Astrocyte of the spinal cord (primary cell): ENCODE measurements around the gene UGT2A3.
"Not testable (repeated sequence)": the region's sequence is repeated elsewhere in the genome, so short reads cannot be mapped to it uniquely, and the experiment has no call there.

Experiments used
- DNase-seq: peaks from one replicate; pipeline ENCODE4 v3.0.0; 2011; ENCODE audit warnings: low read depth, low spot score
- H3K4me3 ChIP-seq: 2 replicates; pipeline ENCODE4 v1.5.1; 2011; ENCODE audit warnings: low read depth, mild to moderate bottlenecking, low read length, moderate library complexity
- in situ Hi-C: cut with HindIII; loops from 2 replicates; pipeline ENCODE4 v1.10.0; 2017; ENCODE audit warnings: low sequenced_read_pairs
- TF ChIP-seq, protein P1 (sequence below): IDR thresholded peaks from 2 replicates; pipeline ENCODE4 v1.5.1; 2012; ENCODE audit warnings: low read depth, mild to moderate bottlenecking, low read length, inconsistent platforms

Gene UGT2A3

GRCh38 chr4:68962868-68963267, 11.3 kb upstream of the UGT2A3 start:
- no peak for DNase-seq
- in situ Hi-C loops, result no loop called here
- TF ChIP-seq, protein P1, sequence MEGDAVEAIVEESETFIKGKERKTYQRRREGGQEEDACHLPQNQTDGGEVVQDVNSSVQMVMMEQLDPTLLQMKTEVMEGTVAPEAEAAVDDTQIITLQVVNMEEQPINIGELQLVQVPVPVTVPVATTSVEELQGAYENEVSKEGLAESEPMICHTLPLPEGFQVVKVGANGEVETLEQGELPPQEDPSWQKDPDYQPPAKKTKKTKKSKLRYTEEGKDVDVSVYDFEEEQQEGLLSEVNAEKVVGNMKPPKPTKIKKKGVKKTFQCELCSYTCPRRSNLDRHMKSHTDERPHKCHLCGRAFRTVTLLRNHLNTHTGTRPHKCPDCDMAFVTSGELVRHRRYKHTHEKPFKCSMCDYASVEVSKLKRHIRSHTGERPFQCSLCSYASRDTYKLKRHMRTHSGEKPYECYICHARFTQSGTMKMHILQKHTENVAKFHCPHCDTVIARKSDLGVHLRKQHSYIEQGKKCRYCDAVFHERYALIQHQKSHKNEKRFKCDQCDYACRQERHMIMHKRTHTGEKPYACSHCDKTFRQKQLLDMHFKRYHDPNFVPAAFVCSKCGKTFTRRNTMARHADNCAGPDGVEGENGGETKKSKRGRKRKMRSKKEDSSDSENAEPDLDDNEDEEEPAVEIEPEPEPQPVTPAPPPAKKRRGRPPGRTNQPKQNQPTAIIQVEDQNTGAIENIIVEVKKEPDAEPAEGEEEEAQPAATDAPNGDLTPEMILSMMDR, result no peak
- H3K4me3 ChIP-seq, result no peak overlapping the region

DNA sequence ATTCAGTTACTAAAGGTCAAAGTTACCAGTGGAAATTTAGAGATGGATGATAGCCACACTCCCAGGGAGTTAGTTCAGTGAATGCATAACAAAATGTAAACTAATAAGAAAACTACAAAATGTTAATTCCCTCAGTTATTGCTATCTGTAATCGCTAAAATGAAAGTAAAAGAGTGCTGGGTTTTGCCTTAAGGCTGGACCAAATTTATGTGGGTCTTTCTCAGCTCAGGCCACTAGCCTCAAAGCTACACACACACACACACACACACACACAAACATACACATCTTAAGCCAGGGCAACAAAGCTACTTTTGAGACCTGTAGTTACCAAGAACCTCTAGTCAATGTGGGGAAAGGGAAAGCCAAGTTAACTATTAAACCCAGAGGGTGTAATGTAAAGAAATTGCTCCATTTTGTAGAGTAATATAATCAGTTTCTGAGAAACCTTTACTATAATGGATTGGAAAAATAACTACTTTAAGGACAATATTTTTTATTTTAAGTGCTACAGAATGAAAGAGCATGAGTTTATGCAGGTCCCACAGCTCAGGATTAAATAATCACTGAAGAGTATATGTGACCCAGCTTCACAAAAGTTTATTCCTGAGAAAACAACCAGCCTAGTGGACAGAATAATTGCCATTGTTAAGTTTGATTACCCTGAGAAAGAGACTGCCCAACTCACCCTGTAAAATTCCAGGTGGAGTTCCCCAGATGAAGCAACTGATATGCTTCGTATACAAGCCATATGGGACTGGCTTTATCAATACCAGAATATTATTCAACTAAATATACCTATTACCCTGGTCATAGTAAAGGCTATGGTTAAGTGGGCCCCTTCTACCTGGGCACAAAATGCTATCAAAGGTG, 8.9 kb upstream of the UGT2A3 start:
- TF ChIP-seq, protein P1, result no peak
- in situ Hi-C loops, result no loop called here
- DNase-seq, result no peak
- no peak overlapping the region for H3K4me3 ChIP-seq

DNA sequence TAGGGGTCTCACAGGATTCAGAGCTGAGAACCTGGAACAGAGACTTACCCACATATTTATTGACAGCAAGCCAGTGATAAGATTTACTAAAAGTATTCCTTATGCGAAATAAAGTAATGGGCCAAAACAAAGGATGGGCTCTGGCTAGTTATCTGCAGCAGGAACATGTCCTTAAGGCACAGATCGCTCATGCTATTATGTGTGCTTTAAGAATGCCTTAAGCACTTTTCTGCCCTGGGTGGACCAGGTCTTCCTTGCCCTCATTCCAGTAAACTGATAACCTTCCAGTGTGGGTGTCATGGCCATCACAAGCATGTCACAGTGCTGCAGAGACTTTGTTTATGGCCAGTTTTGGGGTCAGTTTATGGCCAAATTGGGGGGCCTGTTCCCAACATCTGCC, 7.5 kb upstream of the UGT2A3 start:
- in situ Hi-C loops, DNase-seq: not testable (repeated sequence)

GRCh38 chr4:68954126-68954525, 2.5 kb upstream of the UGT2A3 start:
- H3K4me3 ChIP-seq, result no peak overlapping the region
- in situ Hi-C loops, result no loop called here
- TF ChIP-seq, protein P1, result no peak
- no peak for DNase-seq

More for the DNA sequence above, 7.5 kb upstream of the UGT2A3 start:
- not testable (repeated sequence) for H3K4me3 ChIP-seq

DNA sequence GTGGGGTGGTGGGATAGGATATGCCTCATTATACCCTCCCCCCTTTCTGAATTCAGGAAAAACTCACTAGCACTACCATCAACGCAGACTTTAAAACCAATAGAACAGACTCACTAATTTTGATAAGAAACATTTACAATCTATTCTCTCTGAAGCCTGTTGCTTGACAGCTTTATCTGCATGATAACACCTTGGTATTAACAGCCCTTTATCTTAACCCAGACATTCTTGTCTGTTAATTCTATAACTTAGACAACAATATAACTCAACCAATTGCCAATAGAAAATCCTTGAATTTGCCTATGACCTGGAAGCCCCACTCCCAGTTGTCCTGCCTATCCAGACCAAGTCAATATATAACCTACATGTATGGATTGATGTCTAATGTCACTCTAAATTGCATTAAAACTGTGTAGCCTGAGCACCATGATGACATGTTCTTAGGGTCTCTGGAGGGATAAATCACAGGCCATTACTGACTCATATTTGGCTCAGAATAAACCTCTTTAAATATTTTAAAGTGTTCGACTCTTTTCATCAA, 1.5 kb upstream of the UGT2A3 start:
- in situ Hi-C loops, result no loop called here
- no peak for DNase-seq
- TF ChIP-seq, protein P1, result no peak

DNA sequence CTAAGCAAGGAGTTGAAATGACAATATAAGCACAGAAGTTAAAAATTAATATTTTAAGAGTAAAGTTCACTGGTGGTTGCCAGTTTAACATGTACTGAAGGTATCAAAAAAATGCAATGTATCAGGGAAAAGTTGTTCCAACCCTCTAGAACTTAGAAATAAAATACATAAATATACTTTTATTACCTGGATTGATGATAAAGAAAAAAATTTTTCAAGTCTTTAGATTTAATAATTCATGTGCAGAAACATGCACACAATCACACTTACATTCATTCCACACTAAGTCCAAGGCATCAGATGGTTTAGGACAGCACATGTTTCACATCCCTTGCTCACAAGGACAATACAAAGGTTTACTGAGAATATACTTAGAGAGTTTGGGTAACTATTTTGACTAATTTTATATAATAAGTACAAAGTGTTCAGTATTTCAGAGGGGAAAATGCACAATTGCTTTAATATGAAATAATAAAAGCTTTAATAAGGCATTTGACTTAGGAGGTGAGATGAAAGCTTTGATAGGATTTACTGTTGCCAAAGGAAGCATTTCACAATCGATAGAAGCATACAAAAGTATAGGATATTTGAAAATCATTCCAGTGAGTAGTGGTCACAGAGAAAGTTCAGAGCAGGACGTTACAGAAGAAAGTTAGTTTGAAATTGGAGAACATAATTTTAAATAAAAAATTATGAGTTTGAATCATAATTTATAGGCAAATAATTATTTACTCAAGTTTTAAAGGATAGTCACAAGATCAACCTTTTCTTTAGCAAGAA, 392 bp upstream of the UGT2A3 start:
- in situ Hi-C loops, result no loop called here
- H3K4me3 ChIP-seq, result no peak overlapping the region
- TF ChIP-seq, protein P1, result no peak
- no peak for DNase-seq

More for the DNA sequence above, 1.5 kb upstream of the UGT2A3 start:
- H3K4me3 ChIP-seq, result no peak overlapping the region

GRCh38 chr4:68950033-68950432, 1.6 kb downstream of the UGT2A3 start:
- in situ Hi-C loops, result no loop called here
- TF ChIP-seq, protein P1, result no peak
- no peak for DNase-seq
- no peak overlapping the region for H3K4me3 ChIP-seq
